GM21390 (cell line): ENCODE data around the gene PPP1R9A.

ENCODE experiments used
- ATAC-seq: cut with Tn5 transposase; IDR thresholded peaks from one replicate; pipeline ENCODE4 v1.9.1; 2021; ENCODE audit not compliant: unreplicated experiment

Gene PPP1R9A

DNA sequence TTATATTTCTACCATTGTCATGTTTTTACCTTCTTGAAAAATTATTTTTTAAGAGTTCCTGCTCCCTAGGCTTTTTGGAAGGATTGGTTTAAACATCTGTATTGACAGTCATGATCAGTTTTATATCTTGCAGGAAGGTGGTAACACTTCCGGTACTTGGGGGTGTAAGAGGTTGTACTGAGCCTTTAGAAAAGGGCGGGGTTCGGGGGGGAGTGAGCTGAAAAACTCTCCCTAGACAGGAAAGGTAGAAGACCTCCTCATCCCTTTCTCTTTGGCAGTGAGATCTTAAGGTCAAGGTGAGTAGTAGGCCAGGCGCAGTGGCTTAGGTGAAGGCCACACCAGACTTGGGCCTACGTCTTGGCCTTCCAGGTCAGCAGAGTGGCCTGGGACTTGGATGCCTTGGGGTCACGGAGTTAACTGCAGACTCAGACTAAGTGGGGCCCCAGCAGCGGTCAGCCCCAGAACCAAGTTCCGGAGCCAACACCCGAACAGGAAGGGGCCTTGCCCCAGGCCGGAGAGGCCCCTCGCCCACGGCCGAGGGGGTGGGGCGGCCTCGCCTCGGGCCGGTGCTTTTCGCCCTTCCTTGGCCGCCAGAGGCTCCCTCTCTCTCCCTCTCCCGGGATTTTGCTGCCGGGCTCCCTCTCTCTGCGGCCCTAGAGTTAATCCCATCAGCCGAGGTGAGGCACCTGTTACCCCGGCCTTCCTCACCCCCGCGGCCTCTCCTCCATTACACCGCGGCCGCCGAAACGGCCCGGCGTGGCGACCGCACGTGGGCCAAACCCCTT, at the start of gene PPP1R9A:
Gene PPP1R9A, plus strand, starts transcription at position 569 of the 785 bp plus-strand sequence. CDS start 2,520 bp downstream, outside the sequence.
- peak; percentile 13 for ATAC-seq

DNA sequence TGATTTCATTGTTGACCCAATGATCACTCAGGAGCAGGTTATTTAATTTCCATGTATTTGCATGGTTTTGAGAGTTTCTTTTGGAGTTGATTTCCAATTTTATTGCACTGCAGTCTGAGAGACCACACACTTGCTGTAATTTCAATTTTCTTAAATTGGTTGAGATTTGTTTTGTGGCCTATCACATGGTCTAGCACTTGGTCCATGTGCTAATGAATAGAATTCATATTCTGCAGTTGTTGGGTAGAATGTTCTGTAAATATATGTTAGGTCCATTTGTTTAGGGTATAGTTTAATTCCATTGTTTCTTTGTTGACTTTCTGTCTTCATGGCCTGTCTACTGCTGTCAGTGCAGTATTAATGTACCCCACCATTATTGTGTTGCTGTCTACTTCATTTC, 36.3 kb upstream of the PPP1R9A start:
- ATAC-seq = no peak

DNA sequence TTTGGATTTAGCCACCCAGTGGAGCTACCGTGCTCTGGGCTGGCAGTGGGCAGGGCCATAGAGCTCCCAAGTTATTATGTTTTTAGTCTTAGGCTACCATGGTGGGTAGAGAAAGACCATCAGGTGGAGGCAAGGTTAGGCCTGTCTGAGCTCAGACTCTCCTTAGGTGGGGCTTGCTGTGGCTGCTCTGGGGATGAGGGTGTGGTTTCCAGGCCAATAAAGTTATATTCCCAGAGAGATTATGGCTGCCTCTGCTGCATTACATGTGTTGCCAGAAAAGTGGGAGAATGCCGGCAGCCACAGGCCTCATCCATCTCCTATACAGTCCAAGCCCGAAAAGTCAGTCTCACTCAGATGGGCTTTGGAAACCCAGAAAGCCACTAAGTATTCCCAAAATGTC, 34.2 kb upstream of the PPP1R9A start:
- ATAC-seq = no peak

DNA sequence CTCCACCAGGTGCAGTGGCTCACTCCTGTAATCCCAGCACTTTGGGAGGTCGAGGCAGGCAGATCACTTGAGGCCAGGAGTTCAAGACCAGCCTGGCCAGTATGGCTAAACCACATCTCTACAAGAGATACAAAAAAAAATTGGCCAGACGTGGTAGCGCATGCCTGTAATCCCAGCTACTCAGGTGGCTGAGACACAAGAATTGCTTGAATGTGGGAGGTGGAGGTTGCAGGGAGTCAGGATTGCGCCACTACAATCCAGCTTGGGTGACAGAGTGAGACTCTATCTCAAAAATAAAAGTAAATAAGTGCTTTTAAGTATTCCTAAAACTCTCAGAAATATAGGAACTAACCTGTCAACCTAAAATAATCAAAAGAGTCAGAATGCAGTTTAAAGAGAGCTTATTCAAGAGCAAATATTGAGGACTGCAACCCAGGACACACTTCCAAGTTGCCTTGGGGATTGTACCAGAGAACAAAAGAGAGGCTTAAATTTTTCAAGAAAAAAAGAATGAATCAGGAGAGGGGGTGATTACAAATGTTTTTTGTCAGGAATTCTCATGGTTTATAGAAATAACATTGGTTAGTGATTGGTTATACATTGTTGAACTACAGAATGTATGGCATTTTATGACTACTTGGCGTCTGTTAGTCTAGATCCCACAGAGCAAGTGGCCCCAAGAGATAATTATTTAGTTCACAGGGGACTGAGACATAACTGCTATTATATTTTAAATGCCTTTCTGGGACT, 33.2 kb upstream of the PPP1R9A start:
- no peak for ATAC-seq

DNA sequence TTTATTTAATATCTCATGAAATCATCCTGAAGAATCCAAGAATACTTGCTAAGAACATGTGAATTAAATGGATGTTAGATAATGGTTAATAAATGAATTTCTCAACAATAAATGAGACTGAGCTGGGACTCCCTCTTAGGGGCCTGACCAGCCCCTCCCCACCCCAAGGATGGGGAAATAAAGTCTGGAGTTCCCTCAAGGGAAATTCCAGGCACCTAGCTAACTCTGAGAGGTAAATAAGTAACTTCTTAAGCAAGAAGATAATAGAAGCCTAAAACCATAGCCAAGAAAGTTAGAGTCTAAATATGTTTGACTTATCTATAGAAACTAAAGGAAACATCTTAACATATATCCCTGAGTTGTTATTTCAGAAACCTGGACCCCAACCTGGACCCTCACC, 32.2 kb upstream of the PPP1R9A start:
- no peak for ATAC-seq

DNA sequence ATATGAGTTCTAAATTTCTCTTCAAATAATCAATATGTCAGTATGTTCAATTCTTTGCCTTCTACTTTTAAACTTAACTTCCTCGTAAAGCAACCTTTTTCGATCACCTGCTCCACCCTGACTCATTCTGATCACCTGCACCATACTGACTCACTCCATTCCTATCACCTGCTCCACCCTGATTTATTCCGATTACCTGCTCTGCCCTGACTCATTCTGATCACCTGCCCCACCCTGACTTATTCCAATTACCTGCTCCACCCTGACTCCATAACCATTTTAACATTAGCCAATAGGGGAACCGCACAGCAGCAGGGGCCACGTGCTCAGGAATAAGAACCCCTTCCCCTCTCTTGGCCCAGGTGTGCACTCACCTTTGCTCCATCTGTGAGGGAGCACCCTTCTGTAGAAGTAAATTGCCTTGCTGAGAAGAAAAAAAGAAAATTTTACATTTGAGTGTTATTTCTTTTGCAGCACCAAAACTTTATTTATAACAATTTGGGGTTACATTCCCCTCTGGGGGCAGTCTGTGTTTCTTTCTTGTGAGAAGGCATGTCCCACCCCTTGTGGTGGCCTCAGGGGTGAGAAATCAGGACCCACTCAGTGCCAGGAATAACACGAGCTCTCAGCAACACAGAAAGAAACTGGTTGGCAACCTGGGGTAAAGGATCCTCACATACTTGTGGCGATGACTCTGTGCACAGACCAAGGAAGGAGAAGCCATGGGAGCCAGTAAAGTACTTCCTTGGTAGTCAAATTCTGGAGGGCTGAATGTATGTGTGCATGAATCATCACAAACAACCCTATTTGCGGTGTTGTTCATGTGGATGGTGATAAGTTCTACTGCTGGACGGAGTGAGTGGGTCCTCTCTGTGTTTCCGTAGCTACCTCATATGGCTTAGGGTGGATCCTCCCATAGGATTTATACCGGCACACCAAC, 29.4 kb upstream of the PPP1R9A start:
- no peak for ATAC-seq

DNA sequence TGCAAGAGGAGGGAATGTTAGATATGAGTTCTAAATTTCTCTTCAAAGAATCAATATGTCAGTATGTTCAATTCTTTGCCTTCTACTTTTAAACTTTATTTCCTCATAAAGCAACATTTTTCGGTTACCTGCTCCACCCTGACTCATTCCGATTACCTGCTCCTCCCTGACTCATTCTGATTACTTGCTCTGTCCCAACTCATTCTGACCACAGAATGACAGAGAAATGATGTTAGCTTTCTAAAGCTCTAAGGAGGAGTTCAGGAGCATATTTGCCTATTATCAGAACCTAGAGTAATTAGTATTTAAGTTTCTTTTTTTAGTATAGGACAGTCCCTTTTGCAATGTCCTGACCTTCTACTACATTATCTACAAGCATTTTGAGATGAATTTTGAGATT, 24.5 kb upstream of the PPP1R9A start:
- ATAC-seq = no peak

DNA sequence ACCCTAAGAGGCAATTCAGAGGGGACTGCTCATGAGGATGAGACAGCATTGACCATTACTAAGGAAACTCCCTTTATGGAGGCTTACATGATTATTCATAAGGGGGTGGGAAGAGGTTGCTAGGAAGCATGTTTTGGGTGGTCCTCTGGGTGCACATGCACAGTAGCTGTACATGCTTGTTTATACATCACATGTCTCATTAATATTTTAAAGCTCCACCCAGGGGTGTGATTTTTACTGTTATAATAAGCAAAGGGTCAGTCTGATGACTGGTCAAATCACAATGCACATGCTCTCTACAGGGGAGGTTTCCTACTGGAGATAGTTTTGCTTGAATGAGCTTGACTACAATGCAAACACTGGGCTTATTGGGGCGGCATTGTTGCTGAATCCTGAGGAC, 23.8 kb upstream of the PPP1R9A start:
- ATAC-seq = no peak

DNA sequence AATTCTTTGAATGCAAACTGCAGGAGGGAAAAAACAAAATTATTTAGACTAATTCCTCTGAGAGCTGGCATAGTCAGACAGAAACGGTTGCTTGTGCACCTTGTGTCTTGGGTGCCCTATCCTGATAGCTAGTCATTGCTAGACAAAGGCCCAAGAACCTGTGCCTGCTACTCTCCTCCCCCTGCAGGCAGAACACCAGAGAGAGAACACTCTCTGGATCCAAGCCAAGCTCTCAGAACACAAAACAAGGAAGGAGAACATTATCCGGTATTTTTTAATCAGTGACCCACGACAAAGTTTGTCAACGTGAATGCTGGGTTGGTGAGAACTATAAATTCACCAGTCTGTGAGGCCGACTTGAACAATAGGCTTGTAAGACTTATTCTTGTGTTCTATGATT, 18.8 kb upstream of the PPP1R9A start:
- ATAC-seq = no peak

DNA sequence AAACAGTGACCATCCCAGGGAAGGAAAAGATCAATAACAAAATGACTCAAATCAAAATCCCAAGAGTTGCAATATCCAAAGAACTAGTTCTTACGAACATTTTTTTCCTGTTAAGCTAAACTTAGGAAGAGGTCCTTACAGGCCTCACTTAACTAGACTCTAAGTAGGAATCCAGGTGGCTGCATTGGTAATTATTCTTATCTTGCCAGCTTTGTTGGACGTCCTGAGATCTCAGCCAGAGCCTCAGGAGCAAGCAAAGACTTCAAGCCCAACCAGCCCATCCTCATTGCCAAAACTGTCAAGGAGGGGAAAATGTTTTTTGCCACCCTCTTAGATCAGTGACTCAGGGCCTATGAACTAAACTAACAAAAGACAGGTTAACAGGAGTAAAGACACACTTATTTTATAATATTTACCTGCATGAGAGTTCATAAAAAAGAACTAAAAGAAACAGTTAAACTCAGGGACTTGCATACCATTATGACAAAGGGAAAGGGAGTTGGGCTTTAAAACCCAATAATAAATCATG, 18.3 kb upstream of the PPP1R9A start:
- no peak for ATAC-seq

DNA sequence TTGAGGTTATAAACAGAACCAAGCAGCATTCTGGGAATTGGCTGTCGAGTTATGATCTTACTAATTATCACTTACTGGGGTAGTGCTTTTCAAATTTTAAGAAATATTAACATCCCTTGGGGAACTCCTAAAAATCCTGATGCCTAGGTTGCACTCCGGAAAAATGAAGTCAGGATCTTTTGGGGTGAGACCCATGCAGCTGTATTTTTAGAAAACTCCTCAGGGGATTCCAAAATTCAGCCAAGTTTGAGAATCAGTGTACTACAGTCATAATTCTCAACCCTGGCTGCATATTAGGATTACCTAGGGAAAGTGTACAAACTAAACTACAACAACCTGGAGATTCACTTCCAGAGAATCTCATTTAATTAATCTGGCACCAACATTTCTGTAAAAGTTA, 17.2 kb upstream of the PPP1R9A start:
- no peak for ATAC-seq

DNA sequence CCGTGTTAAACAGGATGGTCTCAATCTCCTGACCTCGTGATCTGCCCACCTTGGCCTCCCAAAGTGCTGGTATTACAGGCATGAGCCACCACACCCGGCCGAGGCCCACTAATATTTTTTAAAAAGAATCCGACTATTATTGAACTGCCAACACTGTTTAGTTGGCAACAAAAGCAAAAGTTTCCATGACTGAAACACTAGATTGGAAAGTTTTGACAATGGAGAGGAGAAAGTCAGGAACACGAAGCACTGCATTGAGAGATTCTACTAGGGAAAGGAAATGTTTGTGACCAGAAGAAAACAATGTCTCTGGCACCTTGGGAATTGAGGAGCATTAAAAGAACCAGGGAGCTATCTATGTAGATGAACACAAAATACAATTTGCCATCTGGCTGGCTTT, 13.7 kb upstream of the PPP1R9A start:
- no peak for ATAC-seq

DNA sequence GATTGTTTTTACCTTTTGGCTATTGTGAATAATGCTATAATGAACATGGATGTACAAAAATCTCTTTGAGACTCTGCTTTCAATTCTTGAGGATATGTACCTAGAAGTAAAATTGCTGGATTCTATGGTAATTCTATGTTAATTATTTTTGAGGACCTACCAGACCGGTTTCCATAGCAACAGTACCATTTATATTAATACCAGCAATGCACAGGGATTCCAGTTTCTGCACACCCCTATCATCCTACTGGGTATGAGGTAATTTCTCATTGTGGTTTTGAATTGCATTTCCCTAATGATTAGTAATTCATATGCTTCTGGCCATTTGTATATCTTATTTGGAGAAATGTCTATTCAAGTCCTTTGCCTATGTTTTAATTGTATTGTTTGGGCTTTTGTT, 9.9 kb upstream of the PPP1R9A start:
- ATAC-seq = no peak

DNA sequence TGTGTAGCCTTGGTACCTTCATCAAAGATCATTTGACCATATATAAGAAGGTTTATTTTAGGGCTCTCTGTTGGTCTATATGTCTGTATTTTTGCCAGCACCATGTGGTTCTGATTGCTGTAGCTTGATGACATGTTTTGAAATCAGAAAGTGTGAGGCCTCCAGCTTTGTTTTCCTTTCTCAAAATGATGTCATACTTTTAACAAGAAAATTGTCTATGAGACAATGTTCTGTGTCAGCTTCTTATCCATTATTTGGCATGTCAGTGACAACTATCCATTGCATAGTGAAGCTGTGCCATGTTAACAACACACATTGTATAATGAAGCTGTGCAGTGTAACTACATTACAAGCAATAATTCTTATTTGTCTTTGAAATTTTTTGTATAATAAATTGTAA, 9.1 kb upstream of the PPP1R9A start:
- ATAC-seq = no peak

DNA sequence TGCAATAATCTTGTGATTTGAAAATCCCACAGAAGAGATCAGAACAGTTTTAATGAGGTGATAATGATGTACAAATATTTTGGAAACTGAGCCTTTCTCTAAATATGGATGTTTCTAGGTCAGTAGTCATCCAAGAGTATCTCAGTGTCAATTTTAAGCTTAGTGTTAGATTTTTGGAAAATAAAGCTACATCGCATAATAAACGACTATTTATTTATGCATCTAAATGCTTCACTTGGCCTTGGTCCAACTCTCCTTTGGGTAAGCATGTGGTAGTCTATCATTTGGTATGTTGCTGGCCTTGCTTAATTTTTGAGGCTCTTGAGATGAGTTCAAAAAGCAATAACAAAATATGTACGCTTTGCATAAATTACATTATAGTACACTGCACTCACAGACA, 5.4 kb upstream of the PPP1R9A start:
- ATAC-seq = no peak

DNA sequence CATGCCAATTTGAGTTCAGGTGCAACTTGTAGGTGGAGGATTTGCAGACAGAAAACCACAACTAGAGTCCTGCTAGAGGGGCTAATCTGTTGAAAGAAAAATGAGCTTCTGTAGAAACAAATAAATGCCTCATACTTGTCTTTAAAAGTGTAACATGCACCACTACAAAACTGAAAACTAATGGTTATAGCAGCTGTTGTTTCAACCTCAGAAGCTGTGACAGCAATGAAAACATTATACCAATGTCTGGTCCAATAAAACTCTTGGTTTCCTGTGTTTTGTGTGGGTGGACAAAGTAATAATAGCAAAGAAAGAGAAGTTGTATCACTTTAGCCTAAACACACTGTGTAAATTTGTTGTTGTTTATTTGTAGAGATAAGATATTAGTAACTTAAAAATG, 3.4 kb upstream of the PPP1R9A start:
- no peak for ATAC-seq

DNA sequence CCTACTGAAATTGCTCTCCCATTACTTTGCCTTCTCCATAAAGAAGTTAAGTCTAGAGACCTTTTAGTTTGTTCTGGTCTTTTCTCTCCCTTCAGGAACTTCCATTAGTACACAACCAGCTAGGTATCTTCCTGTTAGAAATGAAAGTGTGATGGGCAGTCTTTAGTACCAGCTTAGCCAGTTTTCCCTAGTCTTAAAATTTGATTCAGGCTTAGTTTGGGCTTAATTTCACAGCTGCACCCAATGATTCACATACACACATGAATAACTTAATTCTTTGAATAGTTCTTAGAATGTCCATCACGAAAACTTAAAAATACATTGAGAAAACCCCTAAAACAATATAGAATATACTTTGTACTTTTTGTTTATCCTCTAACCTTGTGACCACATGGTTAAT, 2.4 kb upstream of the PPP1R9A start:
- ATAC-seq = no peak

DNA sequence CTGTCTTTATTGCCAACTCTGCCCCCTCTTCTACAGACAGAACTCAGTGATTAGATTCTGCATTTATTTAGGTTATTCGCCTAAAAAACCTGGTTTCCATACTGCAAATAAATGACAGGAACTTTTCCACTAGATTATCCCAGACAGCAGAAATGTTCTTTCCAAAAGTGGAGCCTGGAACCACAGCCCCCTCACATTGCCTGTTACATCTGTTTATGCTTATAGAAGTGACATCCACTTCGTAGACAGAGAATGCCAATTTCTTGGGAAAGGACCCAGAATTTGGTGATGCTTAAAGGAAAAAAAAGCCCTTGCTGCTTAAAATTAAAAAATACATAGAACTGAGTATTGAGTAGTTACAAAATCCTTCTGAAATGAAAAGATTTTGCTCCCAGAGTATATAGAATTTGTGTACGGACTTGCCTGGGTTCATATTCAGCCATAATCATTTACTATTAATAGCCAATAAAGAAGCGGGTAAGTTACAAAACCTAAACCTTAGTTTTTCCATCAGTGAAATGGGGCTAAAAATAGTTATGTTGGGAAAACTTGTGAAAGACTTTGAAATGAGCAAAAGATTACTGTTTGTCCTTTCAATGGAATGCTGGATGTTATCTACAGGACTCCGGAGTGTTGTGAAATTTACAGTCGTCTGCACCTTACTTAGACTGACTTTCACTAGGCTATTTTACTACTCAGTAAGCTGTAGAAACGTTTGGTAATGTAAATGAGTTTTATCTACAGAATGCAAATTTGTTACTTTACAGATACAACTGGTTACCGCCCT, 1.1 kb upstream of the PPP1R9A start:
- no peak for ATAC-seq

DNA sequence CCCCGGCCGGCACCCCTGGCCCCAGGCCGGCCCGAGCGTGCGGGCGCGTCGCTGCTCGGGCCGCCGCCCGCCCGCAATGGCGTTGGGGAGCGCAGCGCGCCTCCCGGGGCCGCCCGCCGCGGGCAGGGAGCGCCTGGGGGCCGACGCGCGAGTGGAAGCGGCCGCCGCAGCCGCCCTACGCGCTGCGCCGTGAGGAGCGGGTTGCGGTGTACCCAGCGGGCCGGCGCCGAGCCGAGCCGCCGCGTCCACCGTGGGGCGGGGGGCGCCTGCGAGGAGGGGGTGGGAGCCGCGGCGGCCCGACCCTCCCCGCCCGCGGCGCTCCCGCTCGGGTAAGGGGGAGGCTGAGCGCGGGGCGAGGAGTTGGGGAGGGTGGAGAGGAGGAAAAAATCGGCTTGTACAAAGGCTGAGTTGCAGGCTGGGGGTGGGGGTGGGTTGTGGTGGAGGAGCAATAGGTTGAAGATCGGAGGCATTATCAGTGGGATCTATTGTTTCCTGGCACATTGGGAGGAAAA, 473 bp downstream of the PPP1R9A start:
- peak; percentile 44 for ATAC-seq
